ENCODE measurements around the gene LSM12.

The LSM12 gene

DNA sequence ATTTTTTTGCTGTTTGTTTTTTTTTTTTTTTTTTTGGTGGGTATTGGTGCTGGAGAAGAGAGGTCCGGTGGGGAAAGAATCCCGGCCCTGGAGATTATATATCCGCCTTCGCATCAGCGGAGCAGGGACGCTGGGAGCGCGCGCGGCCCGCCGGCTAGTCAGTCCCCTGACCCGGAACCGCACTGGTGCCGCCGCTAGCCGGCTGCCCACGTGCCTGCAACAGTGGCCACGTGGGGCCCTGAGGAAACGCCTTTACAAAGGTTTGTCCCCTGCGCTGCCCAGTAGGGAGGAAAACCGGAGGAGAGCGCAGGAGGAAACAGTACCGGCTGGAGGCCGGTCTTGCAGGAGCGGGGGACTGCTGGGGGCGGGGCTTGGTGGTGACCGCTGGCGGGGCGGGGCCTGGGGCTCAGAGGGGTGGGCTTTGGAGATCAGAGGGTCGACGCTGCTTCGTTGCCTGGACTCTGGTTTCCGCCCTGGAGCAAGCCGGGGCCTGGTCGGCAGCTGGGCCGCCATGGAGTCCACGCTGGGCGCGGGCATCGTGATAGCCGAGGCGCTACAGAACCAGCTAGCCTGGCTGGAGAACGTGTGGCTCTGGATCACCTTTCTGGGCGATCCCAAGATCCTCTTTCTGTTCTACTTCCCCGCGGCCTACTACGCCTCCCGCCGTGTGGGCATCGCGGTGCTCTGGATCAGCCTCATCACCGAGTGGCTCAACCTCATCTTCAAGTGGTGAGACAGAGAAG lies 4.2 kb upstream of the LSM12 start, which contains the start of gene G6PC3:
G6PC3 (plus strand) TSS at position 281 of the 743 bp plus-strand sequence; CDS start at position 512, 231 bp downstream.
- H3K4me3 ChIP-seq (ENCODE audit: control insufficient read depth, low read depth, low read length), result peak within 1 kb of the TSS; percentile 63
- TF ChIP-seq, protein P1, sequence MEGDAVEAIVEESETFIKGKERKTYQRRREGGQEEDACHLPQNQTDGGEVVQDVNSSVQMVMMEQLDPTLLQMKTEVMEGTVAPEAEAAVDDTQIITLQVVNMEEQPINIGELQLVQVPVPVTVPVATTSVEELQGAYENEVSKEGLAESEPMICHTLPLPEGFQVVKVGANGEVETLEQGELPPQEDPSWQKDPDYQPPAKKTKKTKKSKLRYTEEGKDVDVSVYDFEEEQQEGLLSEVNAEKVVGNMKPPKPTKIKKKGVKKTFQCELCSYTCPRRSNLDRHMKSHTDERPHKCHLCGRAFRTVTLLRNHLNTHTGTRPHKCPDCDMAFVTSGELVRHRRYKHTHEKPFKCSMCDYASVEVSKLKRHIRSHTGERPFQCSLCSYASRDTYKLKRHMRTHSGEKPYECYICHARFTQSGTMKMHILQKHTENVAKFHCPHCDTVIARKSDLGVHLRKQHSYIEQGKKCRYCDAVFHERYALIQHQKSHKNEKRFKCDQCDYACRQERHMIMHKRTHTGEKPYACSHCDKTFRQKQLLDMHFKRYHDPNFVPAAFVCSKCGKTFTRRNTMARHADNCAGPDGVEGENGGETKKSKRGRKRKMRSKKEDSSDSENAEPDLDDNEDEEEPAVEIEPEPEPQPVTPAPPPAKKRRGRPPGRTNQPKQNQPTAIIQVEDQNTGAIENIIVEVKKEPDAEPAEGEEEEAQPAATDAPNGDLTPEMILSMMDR (IDR thresholded peaks at IDR 0.05; ENCODE audit: control insufficient read depth, insufficient read depth, low read depth, low read length, missing control alignments), result no peak
- peak; percentile 90 for DNase-seq (ENCODE audit: low read depth)

DNA sequence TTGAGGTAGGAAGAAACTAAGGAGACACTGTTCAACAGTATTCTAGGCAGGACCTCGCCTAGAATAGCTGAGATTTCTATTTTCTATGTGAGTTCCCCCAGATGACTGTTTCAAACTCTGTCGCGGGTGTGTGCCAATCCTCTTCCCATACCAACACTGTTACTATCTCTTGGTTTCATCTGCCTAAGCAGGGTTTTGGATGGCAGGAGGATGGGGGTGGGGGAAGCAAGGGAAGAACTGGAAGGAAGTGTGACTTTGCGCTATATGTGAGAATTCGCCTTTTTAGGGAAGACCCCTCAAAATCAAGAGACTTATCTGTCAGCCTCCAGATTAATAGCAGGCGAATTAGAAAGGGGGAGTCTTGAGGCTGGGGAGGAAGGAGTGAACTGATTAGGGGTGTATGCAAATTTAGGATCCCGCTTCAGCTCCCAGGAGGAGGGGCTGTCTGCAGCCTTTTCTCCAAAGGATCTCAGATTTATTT lies 3.5 kb upstream of the LSM12 start:
- TF ChIP-seq, protein P1 (IDR thresholded peaks at IDR 0.05; ENCODE audit: control insufficient read depth, insufficient read depth, low read depth, low read length, missing control alignments), result no peak
- H3K4me3 ChIP-seq (ENCODE audit: control insufficient read depth, low read depth, low read length), result peak overlapping the region; percentile 63
- DNase-seq (ENCODE audit: low read depth), result no peak

DNA sequence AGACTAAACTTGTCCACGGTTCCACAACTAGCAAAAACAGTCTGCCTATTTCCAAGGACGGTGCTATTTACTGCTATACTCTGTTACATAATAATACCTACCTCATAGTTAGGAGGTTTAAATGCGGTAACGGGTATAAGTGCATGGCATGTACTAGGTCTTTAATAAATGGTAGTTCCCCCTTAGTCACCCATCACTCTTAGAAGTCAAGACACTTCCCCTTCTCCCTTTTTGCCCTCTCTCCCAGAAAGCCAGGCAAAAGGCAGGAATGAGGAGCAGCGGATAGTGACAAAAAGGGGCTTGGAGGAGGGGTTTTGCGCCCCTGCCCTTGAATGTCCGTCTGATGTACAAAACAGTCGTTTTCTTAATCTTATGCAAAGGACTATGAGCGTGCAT lies 1.1 kb upstream of the LSM12 start:
- DNase-seq (ENCODE audit: low read depth), result no peak
- no peak overlapping the region for H3K4me3 ChIP-seq (ENCODE audit: control insufficient read depth, low read depth, low read length)
- TF ChIP-seq, protein P1 (IDR thresholded peaks at IDR 0.05; ENCODE audit: control insufficient read depth, insufficient read depth, low read depth, low read length, missing control alignments), result no peak

DNA sequence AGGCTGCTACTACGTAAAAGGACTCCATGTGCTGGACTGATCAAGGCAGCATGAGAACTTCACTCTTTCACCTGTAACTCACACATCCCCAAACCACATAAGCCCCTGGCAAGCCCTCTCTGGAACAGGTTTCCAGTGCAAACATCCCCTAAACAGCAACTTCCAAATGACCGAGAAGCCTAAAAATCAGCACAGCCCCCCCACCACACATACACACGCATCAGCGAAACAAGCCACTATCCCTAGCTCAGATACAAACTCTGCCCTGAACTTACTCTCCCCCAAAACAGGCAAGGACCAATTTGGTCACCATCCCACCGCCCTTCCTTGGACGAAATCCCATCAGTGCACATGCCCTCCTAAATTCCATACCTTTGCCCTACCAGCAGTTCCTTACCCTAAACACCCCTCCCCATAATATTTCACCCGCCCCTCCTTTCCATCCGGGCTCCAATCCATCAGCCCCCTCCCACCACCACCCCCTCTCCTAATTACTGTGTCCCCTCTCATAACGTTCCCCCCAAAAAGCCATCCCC lies 735 bp downstream of the LSM12 start:
- TF ChIP-seq, protein P1 (IDR thresholded peaks at IDR 0.05; ENCODE audit: control insufficient read depth, insufficient read depth, low read depth, low read length, missing control alignments), result no peak

DNA sequence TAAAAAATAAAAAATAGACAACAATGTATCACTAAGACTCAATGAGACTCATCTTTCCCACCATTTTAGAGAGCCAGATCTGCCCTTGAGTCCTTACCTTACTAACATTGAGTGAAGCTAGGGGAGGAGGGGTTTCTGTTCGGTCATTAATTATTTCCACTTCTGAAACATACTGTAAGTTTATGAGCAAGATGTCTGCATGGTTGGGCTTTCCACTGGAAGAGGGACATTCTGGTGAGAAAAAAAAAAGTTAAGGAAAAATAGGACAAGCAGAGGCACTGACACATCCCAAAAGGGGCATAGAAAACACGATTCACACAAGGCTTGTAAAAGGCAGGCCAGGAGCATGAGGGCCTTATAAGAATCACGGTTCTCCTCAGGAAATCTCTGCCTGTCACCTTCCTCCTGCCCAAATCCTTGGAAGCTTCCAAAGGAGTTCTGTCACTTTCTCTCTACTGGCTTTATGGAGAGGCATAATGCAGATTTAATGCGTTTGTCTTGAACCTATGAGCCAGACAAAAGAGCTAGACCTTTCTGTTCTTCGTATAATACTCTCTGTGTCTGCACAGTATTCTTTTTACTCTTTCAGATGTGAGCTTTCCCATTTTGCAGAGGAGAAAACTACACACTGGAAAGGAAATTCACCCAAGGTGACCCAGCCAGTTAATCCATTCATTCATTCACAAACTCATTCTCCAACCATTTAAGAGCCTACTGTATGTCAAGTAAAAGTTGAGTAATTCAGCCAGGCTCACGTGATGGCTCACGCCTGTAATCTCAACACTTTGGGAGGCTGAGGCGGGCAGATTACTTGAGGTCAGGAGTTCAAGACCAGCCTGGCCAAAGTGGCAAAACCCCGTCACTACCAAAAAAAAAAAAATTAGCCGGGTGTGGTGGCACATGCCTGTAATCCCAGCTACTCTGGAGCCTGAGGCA lies 2.5 kb downstream of the LSM12 start:
- DNase-seq (ENCODE audit: low read depth), result no peak
- H3K4me3 ChIP-seq (ENCODE audit: control insufficient read depth, low read depth, low read length), result no peak overlapping the region
- TF ChIP-seq, protein P1 (IDR thresholded peaks at IDR 0.05; ENCODE audit: control insufficient read depth, insufficient read depth, low read depth, low read length, missing control alignments), result no peak

More for the DNA sequence above, 735 bp downstream of the LSM12 start:
- peak overlapping the region; percentile 96 for H3K4me3 ChIP-seq (ENCODE audit: control insufficient read depth, low read depth, low read length)
- no peak for DNase-seq (ENCODE audit: low read depth)

DNA sequence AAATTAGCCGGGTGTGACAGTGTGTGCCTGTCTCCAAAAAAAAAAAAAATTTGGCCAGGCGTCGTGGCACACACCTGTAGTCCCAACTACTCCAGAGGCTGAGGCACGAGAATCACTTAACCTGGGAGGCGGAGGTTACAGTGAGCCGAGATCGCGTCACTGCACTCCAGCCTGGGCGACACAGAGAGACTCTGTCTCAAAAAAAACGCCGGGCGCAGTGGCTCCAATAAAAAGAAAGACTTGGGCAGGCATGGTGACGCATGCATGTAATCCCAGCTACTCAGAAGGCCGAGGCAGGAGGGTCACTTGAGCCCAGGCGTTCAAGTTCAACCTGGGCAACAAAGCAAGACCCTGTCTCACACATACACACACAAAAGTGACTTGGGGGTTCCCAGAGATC lies 3.6 kb downstream of the LSM12 start:
- H3K4me3 ChIP-seq (ENCODE audit: control insufficient read depth, low read depth, low read length), result no peak overlapping the region
- TF ChIP-seq, protein P1 (IDR thresholded peaks at IDR 0.05; ENCODE audit: control insufficient read depth, insufficient read depth, low read depth, low read length, missing control alignments), result no peak
- no peak for DNase-seq (ENCODE audit: low read depth)
